ENCODE results near the gene CAMK1. TPM values are rescaled to one million over a fixed set of nuclear protein-coding genes. Genes with fewer than 3 reads are reported as not detected.
A peak's percentile ranks its signal among the peaks of the same experiment; 100 is the strongest.

CAMK1 gene
- total and polyA plus RNA-seq, 9 of the 15 experiments (the other 6 are each of a cell fraction or from before 2014, with no cell fraction given), result 0.23 to 10.7 (median 6.0) TPM

GRCh38 chr3:9715764-9716437, 53.8 kb downstream of the CAMK1 start (continued):
- TF ChIP-seq CHD7 (IDR thresholded peaks at IDR 0.05; ENCODE audit: low read depth, low read length) (no peak), OTX1 (CRISPR knock-in tag; IDR thresholded peaks at IDR 0.05) (no peak), SP2 (IDR thresholded peaks at IDR 0.05; ENCODE audit: extremely low read depth, low read depth, low read length, poor library complexity, severe bottlenecking) (no peak), HLTF (IDR thresholded peaks at IDR 0.05) (no peak), ZNF717 (CRISPR knock-in tag; IDR thresholded peaks at IDR 0.05) (no peak), ZFPM2 (CRISPR knock-in tag; IDR thresholded peaks at IDR 0.05) (no peak), RFX1 (IDR thresholded peaks at IDR 0.05) (no peak; the same call in 1 of the 2 replicates), HDAC2 (IDR thresholded peaks at IDR 0.05) (0 out of 2 replicates have a peak, but pooled peaks have one; percentile 37), ZKSCAN8 (CRISPR knock-in tag; IDR thresholded peaks at IDR 0.05) (no peak), NCOA6 (IDR thresholded peaks at IDR 0.05) (peak; percentile 36)
